H1 (cell line): ENCODE results near the gene DCDC2B. TPM values are rescaled to one million over a fixed set of nuclear protein-coding genes. Genes with fewer than 3 reads are reported as not detected.

Source experiments
- CTCF ChIA-PET: fragments of 300-600 bp; sonication (Branson Sonifier 250); formaldehyde crosslinking; loops from one replicate; lab custom pipeline; 2021; ENCODE audit not compliant: partially characterized antibody; lab: Charles Lee
- POLR2A ChIA-PET: fragments of 300-600 bp; sonication (Branson Sonifier 250); formaldehyde crosslinking; loops from one replicate; lab custom pipeline; 2021; ENCODE audit warnings: inconsistent platforms; ENCODE audit not compliant: partially characterized antibody; lab: Charles Lee
- DNase-seq, 2 experiments: peaks; one replicate each; pipeline versions ENCODE4 v3.0.0 to v3.0.0-alpha.2; 2010 to 2022; ENCODE audit warnings: low spot score in 2 of 2, low read depth in 1 of 2, mixed read lengths in 1 of 2
- FAIRE-seq: peaks from 2 replicates; lab custom pipeline; 2011; peaks lifted over from hg19 to GRCh38; lab: Jason Lieb, UNC
- H2AFZ ChIP-seq: 2 replicates; pipeline ENCODE4 v1.8.1; 2012; ENCODE audit warnings: low read length, inconsistent platforms
- H2AK5ac ChIP-seq: 2 replicates; pipeline ENCODE4 v1.6.1; 2013; ENCODE audit warnings: low read depth, low read length
- H2BK120ac ChIP-seq: replicated peaks from 2 replicates; pipeline ENCODE3; 2013; ENCODE audit warnings: low read depth, low read length, inconsistent platforms
- H2BK12ac ChIP-seq: 2 replicates; pipeline ENCODE4 v1.6.1; 2013; ENCODE audit warnings: low read depth, low read length
- H2BK15ac ChIP-seq: 2 replicates; pipeline ENCODE4 v1.6.1; 2013; ENCODE audit warnings: low read length
- H2BK20ac ChIP-seq: 2 replicates; pipeline ENCODE4 v1.6.1; 2013; ENCODE audit warnings: low read length
- H2BK5ac ChIP-seq: 2 replicates; pipeline ENCODE4 v1.6.1; 2013; ENCODE audit warnings: low read depth, low read length
- H3K14ac ChIP-seq: 2 replicates; pipeline ENCODE4 v1.6.1; 2013; ENCODE audit warnings: inconsistent platforms; ENCODE audit not compliant: insufficient read length
- H3K18ac ChIP-seq: 2 replicates; pipeline ENCODE4 v1.6.1; 2013; ENCODE audit warnings: low read length; ENCODE audit errors: extremely low read depth
- H3K23ac ChIP-seq: 2 replicates; pipeline ENCODE4 v1.6.1; 2013; ENCODE audit warnings: inconsistent platforms; ENCODE audit not compliant: insufficient read length
- H3K23me2 ChIP-seq: 2 replicates; pipeline ENCODE4 v1.6.1; 2013; ENCODE audit warnings: low read depth, low read length
- H3K27ac ChIP-seq: 2 replicates; pipeline ENCODE4 v1.6.1; 2011; ENCODE audit warnings: low read depth, low read length, inconsistent platforms
- H3K27me3 ChIP-seq, 4 experiments: replicated peaks in 1 of 4; 1 replicate in 1 of 4; 2 replicates in 3 of 4; pipeline versions ENCODE4 v1.6.1 to v1.8.1; 2011 to 2013; ENCODE audit warnings: low read length in 3 of 4, mild to moderate bottlenecking in 3 of 4, inconsistent platforms in 2 of 4, mixed read lengths in 2 of 4, moderate library complexity in 1 of 4; ENCODE audit not compliant: control insufficient read depth in 3 of 4, insufficient read depth in 3 of 4; ENCODE audit errors: extremely low read depth in 1 of 4
- H3K36me3 ChIP-seq, 4 experiments: 2 replicates each; pipeline versions ENCODE4 v1.6.1 to v1.8.1; 2011 to 2013; ENCODE audit warnings: mild to moderate bottlenecking in 4 of 4, low read length in 3 of 4, moderate library complexity in 2 of 4, control low read depth in 1 of 4, inconsistent platforms in 1 of 4; ENCODE audit not compliant: insufficient read depth in 4 of 4, control insufficient read depth in 2 of 4
- H3K4ac ChIP-seq: replicated peaks from 2 replicates; pipeline ENCODE3; 2013; ENCODE audit warnings: low read length, low read depth, mixed read lengths, inconsistent platforms; ENCODE audit not compliant: insufficient read length
- H3K4me1 ChIP-seq, 4 experiments: replicated peaks in 1 of 4; 1 replicate in 1 of 4; 2 replicates in 3 of 4; pipeline versions ENCODE4 v1.6.1 to v1.8.1; 2011 to 2013; ENCODE audit warnings: low read length in 3 of 4, inconsistent platforms in 2 of 4, mixed read lengths in 1 of 4; ENCODE audit not compliant: insufficient read depth in 4 of 4, control insufficient read depth in 3 of 4
- H3K4me2 ChIP-seq, 2 experiments: 2 replicates each; pipeline versions ENCODE4 v1.6.1 to v1.8.1; 2011 to 2013; ENCODE audit warnings: low read depth in 2 of 2, low read length in 2 of 2, control low read depth in 1 of 2, inconsistent platforms in 1 of 2, mild to moderate bottlenecking in 1 of 2; ENCODE audit not compliant: insufficient read depth in 1 of 2
- H3K4me3 ChIP-seq, 4 experiments: fragments of 200-600, 300-600 bp in 1 of 4; sonication (generic), shearing (Covaris generic), sonication (Bioruptor Twin) in 1 of 4; 2 replicates each; pipeline versions ENCODE4 v1.5.1 to v1.8.1; 2011 to 2016; ENCODE audit warnings: low read length in 4 of 4, low read depth in 3 of 4, control low read depth in 2 of 4, inconsistent platforms in 2 of 4, mild to moderate bottlenecking in 2 of 4, mixed read lengths in 1 of 4, moderate library complexity in 1 of 4; ENCODE audit not compliant: insufficient read depth in 2 of 4; ENCODE audit errors: extremely low read depth in 1 of 4
- H3K56ac ChIP-seq: replicated peaks from 2 replicates; pipeline ENCODE3; 2013; ENCODE audit warnings: low read depth, mild to moderate bottlenecking, mixed read lengths, low read length, inconsistent platforms; ENCODE audit not compliant: insufficient read length
- H3K79me1 ChIP-seq: 2 replicates; pipeline ENCODE4 v1.6.1; 2013; ENCODE audit warnings: low read depth, low read length, control low read depth
- H3K79me2 ChIP-seq, 2 experiments: 2 replicates each; pipeline versions ENCODE4 v1.6.1 to v1.8.1; 2012 to 2013; ENCODE audit warnings: low read length in 2 of 2, mild to moderate bottlenecking in 2 of 2, inconsistent platforms in 1 of 2; ENCODE audit not compliant: insufficient read depth in 2 of 2, control insufficient read depth in 1 of 2
- H3K9ac ChIP-seq, 4 experiments: replicated peaks in 1 of 4; 1 replicate in 1 of 4; 2 replicates in 3 of 4; pipeline versions ENCODE4 v1.6.1 to v1.8.1; 2011 to 2013; ENCODE audit warnings: low read depth in 3 of 4, low read length in 3 of 4, control low read depth in 2 of 4, mild to moderate bottlenecking in 2 of 4, moderate library complexity in 2 of 4, inconsistent platforms in 1 of 4; ENCODE audit errors: extremely low read depth in 1 of 4
- H3K9me3 ChIP-seq, 2 experiments: 2 replicates each; pipeline versions ENCODE4 v1.6.1 to v1.8.1; 2012 to 2013; ENCODE audit warnings: mild to moderate bottlenecking in 2 of 2, moderate library complexity in 2 of 2, control low read depth in 1 of 2, inconsistent platforms in 1 of 2, low read depth in 1 of 2, low read length in 1 of 2, mixed read lengths in 1 of 2; ENCODE audit not compliant: insufficient read depth in 2 of 2
- H4K20me1 ChIP-seq, 2 experiments: replicated peaks in 1 of 2; 2 replicates each; pipeline versions ENCODE3 to v1.8.1; 2011 to 2013; ENCODE audit warnings: inconsistent platforms in 2 of 2, low read length in 2 of 2, mild to moderate bottlenecking in 1 of 2; ENCODE audit not compliant: insufficient read depth in 2 of 2, control insufficient read depth in 1 of 2
- H4K5ac ChIP-seq: 2 replicates; pipeline ENCODE4 v1.6.1; 2013; ENCODE audit warnings: low read length, low read depth, mixed read lengths, inconsistent platforms; ENCODE audit not compliant: insufficient read length
- H4K8ac ChIP-seq: 2 replicates; pipeline ENCODE4 v1.8.0; 2013; ENCODE audit warnings: mild to moderate bottlenecking, moderate library complexity, low read length, inconsistent platforms; ENCODE audit not compliant: insufficient read depth; ENCODE audit errors: extremely low read depth
- H4K91ac ChIP-seq: replicated peaks from 2 replicates; pipeline ENCODE3; 2013; ENCODE audit warnings: low read length, mixed read lengths, inconsistent platforms; ENCODE audit not compliant: insufficient read length
- EP300 ChIP-seq, 2 experiments: IDR thresholded peaks; 1 replicate in 1 of 2; 2 replicates in 1 of 2; pipeline ENCODE4 v1.6.1; 2011 to 2012; ENCODE audit warnings: low read depth in 2 of 2, low read length in 2 of 2, mild to moderate bottlenecking in 2 of 2, borderline replicate concordance in 1 of 2, inconsistent platforms in 1 of 2, moderate library complexity in 1 of 2
- POLR2AphosphoS5 ChIP-seq: IDR thresholded peaks from 2 replicates; pipeline ENCODE4 v1.6.1; 2011; ENCODE audit warnings: low read depth, low read length
- POU5F1 ChIP-seq: IDR thresholded peaks from 2 replicates; pipeline ENCODE4 v1.6.1; 2011; ENCODE audit warnings: low read depth, mild to moderate bottlenecking, low read length, moderate library complexity
- RAD21 ChIP-seq, 2 experiments: IDR thresholded peaks in 1 of 2; conservative IDR thresholded peaks in 1 of 2; 2 replicates each; pipeline ENCODE4 v1.6.1; 2011; ENCODE audit warnings: low read depth in 2 of 2, low read length in 2 of 2, improper control_type of control experiment in 1 of 2, inconsistent platforms in 1 of 2, mild to moderate bottlenecking in 1 of 2, moderate library complexity in 1 of 2
- RBBP5 ChIP-seq: IDR thresholded peaks from 2 replicates; pipeline ENCODE4 v1.7.1; 2012; ENCODE audit warnings: low read depth, mild to moderate bottlenecking, inconsistent platforms, low read length, moderate library complexity, borderline replicate concordance
- RXRA ChIP-seq: IDR thresholded peaks from 2 replicates; pipeline ENCODE4 v1.6.1; 2011; ENCODE audit warnings: low read depth, mild to moderate bottlenecking, low read length, moderate library complexity; ENCODE audit not compliant: insufficient read depth
- SP1 ChIP-seq: IDR thresholded peaks from 2 replicates; pipeline ENCODE4 v1.6.1; 2011; ENCODE audit warnings: low read depth, low read length
- SP2 ChIP-seq: IDR thresholded peaks from 2 replicates; pipeline ENCODE4 v1.6.1; 2012; ENCODE audit warnings: mild to moderate bottlenecking, low read length, inconsistent platforms
- TEAD4 ChIP-seq: IDR thresholded peaks from 2 replicates; pipeline ENCODE4 v1.6.1; 2012; ENCODE audit warnings: low read depth, low read length, inconsistent platforms, mixed read lengths
- WGBS, 2 experiments: shearing (Covaris generic) in 1 of 2; methylation state at CpG; one replicate each; pipeline versions ENCODE4 v1.1.6 to v1.1.7; 2013 to 2015; ENCODE audit warnings: low lambda C conversion rate in 2 of 2, mixed read lengths in 2 of 2, inconsistent platforms in 1 of 2, low coverage in 1 of 2, missing lambda C conversion rate in 1 of 2; ENCODE audit not compliant: insufficient replicate concordance in 2 of 2, insufficient coverage in 1 of 2, insufficient read length in 1 of 2; ENCODE audit errors: extremely low coverage in 1 of 2, missing lambda C conversion rate in 1 of 2; 5-methylcytosine and 5-hydroxymethylcytosine counted together
- polyA plus RNA-seq, 7 experiments: library from polyadenylated mRNA; depleted of rRNA in 3 of 7; stranded (reverse) in 5 of 7; unstranded in 2 of 7; fragments of >200 nt in 5 of 7; fragments of 200-250 nt in 2 of 7; gene quantifications; 1 replicate in 5 of 7; 2 replicates in 1 of 7; 4 replicates in 1 of 7; pipeline versions ENCODE4 v1.2.1 to v1.2.3, GENCODE V29; 2011 to 2013; ENCODE audit warnings: missing spikeins in 2 of 7, mixed read lengths in 2 of 7
- total RNA-seq: library from RNA; stranded (reverse); fragmentation: NEBNext Ultra II Directional; extraction: Animal tissue kit (Norgen Biotek cat#: 25700); gene quantifications from 2 replicates; pipeline ENCODE4 v1.2.1, GENCODE V29; 2021

Gene DCDC2B
- total and polyA plus RNA-seq, 2 of the 8 experiments (the other 6 are each of a cell fraction or from before 2014, with no cell fraction given): not detected

- Histone ChIP-seq H3K23ac (no peak overlapping the region), H3K4ac (no peak overlapping the region), H3K4me3 (no peak overlapping the region), H3K23me2 (peaks cover 9% of the 10 kb centered on the region; the same call in 1 of the 2 replicates), H2AFZ (no peak overlapping the region), H4K8ac (no peak overlapping the region; the same call in 1 of the 2 replicates), H3K14ac (no peak overlapping the region), H4K5ac (no peak overlapping the region), H3K79me1 (0 out of 2 replicates have a peak, but pooled peaks cover 3% of the 10 kb centered on the region), H3K4me1 (peaks cover 13 to 26% (median 18%) of the 10 kb centered on the region in 4 experiments), H2AK5ac (no peak overlapping the region), H3K79me2 (no peaks in the 10 kb centered on the region), H3K4me2 (no peak overlapping the region), H3K27ac (no peak overlapping the region), H3K56ac (no peak overlapping the region), H2BK20ac (no peak overlapping the region), H4K20me1 (peaks cover 9 to 10% of the 10 kb centered on the region in 2 experiments), H3K27me3 (no peaks in the 10 kb centered on the region; a peak in 1 of 7 replicates), H3K18ac (no peak overlapping the region), H3K36me3 (peaks cover 34 to 56% (median 46%) of the 10 kb centered on the region in 4 experiments; a peak in 7 of 8 replicates), H3K9ac (no peak overlapping the region), H2BK15ac (no peak overlapping the region), H2BK12ac (no peak overlapping the region), H2BK5ac (no peak overlapping the region; the same call in 1 of the 2 replicates), H2BK120ac (no peak overlapping the region), H3K9me3 (no peaks in the 10 kb centered on the region), H4K91ac (no peak overlapping the region)
- TF ChIP-seq EP300 (IDR thresholded peaks at IDR 0.05; ENCODE audit: borderline replicate concordance in 1 of 2, low read depth in 2 of 2, low read length in 2 of 2) (no peak), RBBP5 (no peak), RAD21 (IDR thresholded peaks at IDR 0.05 in 1 of 2, conservative IDR thresholded peaks at IDR 0.05 in 1 of 2; ENCODE audit: low read depth in 2 of 2, low read length in 2 of 2) (no peak), POU5F1 (no peak), POLR2AphosphoS5 (no peak), RXRA (no peak), SP1 (no peak), SP2 (no peak), TEAD4 (no peak)
- WGBS, 2 experiments: 90% methylated on average over 1 of the region's 1 CpG; no CpG with 5 or more reads in 1 of the 2 experiments
- CTCF ChIA-PET: interaction anchor here (2.1 to 2.4 kb wide), 2 partner anchors 19 to 44 kb away, joined by 8 to 16 read pairs; no protein-coding TSS in a partner anchor
- FAIRE-seq (no peak), DNase-seq (no peak)
- POLR2A ChIA-PET: interaction anchor here (0.6 to 21.3 kb wide), 13 partner anchors 12 to 142 kb away, joined by 3 to 332 read pairs (median 4); partner anchors contain the start of genes DCDC2B, IQCC, MARCKSL1 and TMEM39B
These were observed 11.8 kb upstream of the DCDC2B start for GRCh38 chr1:32197074-32197473.
